Endodermal cell (in vitro differentiated cells): ENCODE measurements around the gene SLC5A9. TPM values are rescaled to one million over a fixed set of nuclear protein-coding genes. Genes with fewer than 3 reads are reported as not detected.

Experiments
- DNase-seq: peaks from one replicate; pipeline ENCODE4 v3.0.0-alpha.2; 2017
- H3K27ac ChIP-seq: 2 replicates; pipeline ENCODE4 v1.5.1; 2013; ENCODE audit warnings: mild to moderate bottlenecking, low read depth, low read length, moderate library complexity
- H3K27me3 ChIP-seq: 2 replicates; pipeline ENCODE4 v1.6.1; 2013; ENCODE audit warnings: mild to moderate bottlenecking, low read length, moderate library complexity; ENCODE audit not compliant: insufficient read depth, control insufficient read depth, poor library complexity, severe bottlenecking
- H3K36me3 ChIP-seq: 2 replicates; pipeline ENCODE4 v1.7.0; 2013; ENCODE audit warnings: mild to moderate bottlenecking, low read length, moderate library complexity; ENCODE audit not compliant: control insufficient read depth, insufficient read depth
- H3K4me1 ChIP-seq: one replicate; pipeline ENCODE4 v1.7.0; 2013; ENCODE audit warnings: low read length; ENCODE audit not compliant: control insufficient read depth, insufficient read depth
- H3K4me3 ChIP-seq: 2 replicates; pipeline ENCODE4 v1.5.1; 2013; ENCODE audit warnings: mild to moderate bottlenecking, low read length, moderate library complexity
- H3K9ac ChIP-seq: 2 replicates; pipeline ENCODE4 v1.6.1; 2013; ENCODE audit warnings: mild to moderate bottlenecking, low read length, moderate library complexity; ENCODE audit not compliant: poor library complexity, severe bottlenecking; ENCODE audit errors: extremely low read depth
- H3K9me3 ChIP-seq: 2 replicates; pipeline ENCODE4 v1.6.1; 2013; ENCODE audit warnings: mild to moderate bottlenecking, low read length, moderate library complexity; ENCODE audit not compliant: control insufficient read depth
- H3K27ac Mint-ChIP-seq: 2 replicates; pipeline ENCODE4 v1.8.0; 2020; ENCODE audit warnings: mixed read lengths
- H3K27me3 Mint-ChIP-seq: 2 replicates; pipeline ENCODE4 v1.8.0; 2021; ENCODE audit warnings: mild to moderate bottlenecking, mixed read lengths; ENCODE audit not compliant: insufficient read depth
- H3K36me3 Mint-ChIP-seq: 2 replicates; pipeline ENCODE4 v1.8.0; 2020; ENCODE audit warnings: low read depth, mixed read lengths
- H3K4me1 Mint-ChIP-seq: 2 replicates; pipeline ENCODE4 v1.8.0; 2020; ENCODE audit warnings: mixed read lengths
- H3K4me3 Mint-ChIP-seq: 2 replicates; pipeline ENCODE4 v1.8.0; 2020; ENCODE audit warnings: mild to moderate bottlenecking, moderate library complexity, mixed read lengths
- H3K9me3 Mint-ChIP-seq: 2 replicates; pipeline ENCODE4 v1.8.0; 2020; ENCODE audit warnings: mild to moderate bottlenecking, mixed read lengths
- WGBS, 2 experiments: methylation state at CpG; one replicate each; pipeline versions ENCODE4 v1.1.5 to v1.1.7; 2013; ENCODE audit warnings: missing lambda C conversion rate in 2 of 2, mixed read lengths in 1 of 2; ENCODE audit not compliant: insufficient coverage in 1 of 2, insufficient read length in 1 of 2; 5-methylcytosine and 5-hydroxymethylcytosine counted together
- total RNA-seq, 2 donors: library from RNA; stranded (reverse); fragmentation: NEBNext Ultra II Directional in 1 of 2; extraction: Animal tissue kit (Norgen Biotek cat#: 25700) in 1 of 2; gene quantifications; 2 replicates in 1 of 2; 3 replicates in 1 of 2; pipeline ENCODE4 v1.2.1, GENCODE V29; 2021
- TF ChIP-seq, protein P1 (sequence below): fragments of 200-600 bp; sonication (generic); conservative IDR thresholded peaks from 2 replicates; pipeline ENCODE4 v1.5.0; 2021; ENCODE audit warnings: antibody characterized with exemption, mild to moderate bottlenecking

SLC5A9 gene
- total RNA-seq, 2 donors from 2014 or later, result 52.4 to 114 TPM

DNA sequence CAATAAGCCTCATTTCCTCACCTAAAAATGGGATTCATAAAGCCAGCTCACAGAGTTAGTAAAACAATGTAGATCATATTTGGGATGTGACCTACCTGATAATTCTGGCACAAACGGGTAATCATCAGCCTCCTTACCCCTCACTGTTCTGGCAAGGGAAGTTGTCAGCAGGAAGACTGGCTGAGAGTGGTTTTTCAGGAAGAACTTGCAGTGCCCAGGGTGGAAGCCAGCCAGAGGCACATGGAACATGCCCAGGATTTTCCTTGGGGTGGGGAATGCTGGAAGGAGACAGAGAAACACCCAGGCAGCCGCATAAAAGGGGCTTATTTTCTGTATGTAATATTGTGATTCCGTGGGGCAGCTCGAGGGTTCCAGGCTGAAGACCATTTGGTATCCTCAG is 7.7 kb upstream of the SLC5A9 start:
- H3K27me3 Mint-ChIP-seq, result no peaks in the 10 kb centered on the region
- H3K4me3 ChIP-seq, result peak overlapping the region; percentile 64
- H3K9me3 ChIP-seq, result no peaks in the 10 kb centered on the region
- 80% methylated on average over 4 of the region's 4 CpGs; no CpG with 5 or more reads in 1 of the 2 experiments for WGBS, 2 experiments
- peaks cover 12% of the 10 kb centered on the region for H3K4me1 ChIP-seq
- peaks cover 67% of the 10 kb centered on the region for H3K4me1 Mint-ChIP-seq
- TF ChIP-seq, protein P1, sequence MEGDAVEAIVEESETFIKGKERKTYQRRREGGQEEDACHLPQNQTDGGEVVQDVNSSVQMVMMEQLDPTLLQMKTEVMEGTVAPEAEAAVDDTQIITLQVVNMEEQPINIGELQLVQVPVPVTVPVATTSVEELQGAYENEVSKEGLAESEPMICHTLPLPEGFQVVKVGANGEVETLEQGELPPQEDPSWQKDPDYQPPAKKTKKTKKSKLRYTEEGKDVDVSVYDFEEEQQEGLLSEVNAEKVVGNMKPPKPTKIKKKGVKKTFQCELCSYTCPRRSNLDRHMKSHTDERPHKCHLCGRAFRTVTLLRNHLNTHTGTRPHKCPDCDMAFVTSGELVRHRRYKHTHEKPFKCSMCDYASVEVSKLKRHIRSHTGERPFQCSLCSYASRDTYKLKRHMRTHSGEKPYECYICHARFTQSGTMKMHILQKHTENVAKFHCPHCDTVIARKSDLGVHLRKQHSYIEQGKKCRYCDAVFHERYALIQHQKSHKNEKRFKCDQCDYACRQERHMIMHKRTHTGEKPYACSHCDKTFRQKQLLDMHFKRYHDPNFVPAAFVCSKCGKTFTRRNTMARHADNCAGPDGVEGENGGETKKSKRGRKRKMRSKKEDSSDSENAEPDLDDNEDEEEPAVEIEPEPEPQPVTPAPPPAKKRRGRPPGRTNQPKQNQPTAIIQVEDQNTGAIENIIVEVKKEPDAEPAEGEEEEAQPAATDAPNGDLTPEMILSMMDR, result no peak
- H3K27ac ChIP-seq, result no peak overlapping the region
- H3K9me3 Mint-ChIP-seq, result peaks cover 7% of the 10 kb centered on the region
- peak; percentile 73 for DNase-seq
- no peaks in the 10 kb centered on the region for H3K27me3 ChIP-seq
- peak overlapping the region; percentile 49 for H3K9ac ChIP-seq
- peaks cover 22% of the 10 kb centered on the region for H3K36me3 Mint-ChIP-seq
- H3K27ac Mint-ChIP-seq, result peak overlapping the region; percentile 95
- H3K36me3 ChIP-seq, result peaks cover 9% of the 10 kb centered on the region
- peak overlapping the region; percentile 75 for H3K4me3 Mint-ChIP-seq

DNA sequence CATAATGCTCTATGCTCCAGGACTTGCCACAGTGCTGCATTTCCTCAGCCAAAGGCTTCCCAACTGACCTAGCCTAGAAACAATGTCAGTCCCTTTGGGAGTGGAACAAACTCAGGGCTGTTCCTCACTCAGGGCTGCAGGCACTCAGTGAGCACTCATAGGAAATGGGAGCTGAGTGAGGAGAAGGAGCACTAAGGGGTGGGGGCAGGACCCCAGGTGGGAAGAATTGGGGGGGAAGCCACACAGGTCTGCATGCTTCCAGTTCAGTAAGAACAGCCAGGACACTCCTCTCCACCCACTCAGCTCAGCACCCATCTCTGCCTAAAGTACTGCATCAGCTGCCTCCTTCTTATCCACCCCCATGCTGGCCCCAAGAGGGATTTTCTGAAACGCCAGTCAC is 7.3 kb upstream of the SLC5A9 start:
- Mint-ChIP-seq H3K4me3 (peak overlapping the region; percentile 75), H3K27me3 (no peaks in the 10 kb centered on the region), H3K36me3 (peaks cover 21% of the 10 kb centered on the region), H3K4me1 (peaks cover 63% of the 10 kb centered on the region), H3K27ac (peak overlapping the region; percentile 95), H3K9me3 (peaks cover 7% of the 10 kb centered on the region)
- 78% methylated on average over 1 of the region's 1 CpG; no CpG with 5 or more reads in 1 of the 2 experiments for WGBS, 2 experiments
- Histone ChIP-seq H3K9me3 (no peaks in the 10 kb centered on the region), H3K27me3 (no peaks in the 10 kb centered on the region), H3K4me3 (peak overlapping the region; percentile 64), H3K4me1 (peaks cover 12% of the 10 kb centered on the region), H3K36me3 (peaks cover 9% of the 10 kb centered on the region), H3K27ac (no peak overlapping the region), H3K9ac (peak overlapping the region; percentile 49)
- DNase-seq, result peak; percentile 49
- TF ChIP-seq, protein P1, result no peak

DNA sequence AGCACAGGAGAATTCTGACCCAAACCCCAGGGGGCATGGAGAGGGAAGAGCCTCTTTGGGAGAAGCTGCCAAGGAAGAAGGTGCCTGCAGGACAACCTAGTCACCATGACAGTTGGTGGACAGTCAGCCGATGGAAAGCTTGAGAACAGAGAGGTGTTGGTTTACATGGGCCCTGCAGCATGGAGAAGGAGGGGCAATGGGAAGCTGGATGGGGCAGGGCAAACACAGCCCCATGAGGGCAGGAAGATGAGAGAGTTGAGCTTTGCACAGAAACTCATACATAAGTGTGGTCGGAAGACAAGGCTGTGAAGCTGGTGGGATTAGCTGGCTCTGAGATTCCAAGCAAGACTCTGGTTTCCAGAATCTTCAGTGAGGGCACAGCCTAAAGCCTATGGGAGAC is 6.6 kb upstream of the SLC5A9 start:
- peak; percentile 46 for DNase-seq
- no peak overlapping the region for H3K4me3 Mint-ChIP-seq
- TF ChIP-seq, protein P1, result no peak
- no peaks in the 10 kb centered on the region for H3K27me3 ChIP-seq
- H3K4me1 ChIP-seq, result peaks cover 12% of the 10 kb centered on the region
- peaks cover 57% of the 10 kb centered on the region for H3K4me1 Mint-ChIP-seq
- H3K9me3 ChIP-seq, result no peaks in the 10 kb centered on the region
- H3K27me3 Mint-ChIP-seq, result no peaks in the 10 kb centered on the region
- peaks cover 7% of the 10 kb centered on the region for H3K9me3 Mint-ChIP-seq
- H3K4me3 ChIP-seq, result no peak overlapping the region
- H3K36me3 Mint-ChIP-seq, result peaks cover 18% of the 10 kb centered on the region
- peaks cover 9% of the 10 kb centered on the region for H3K36me3 ChIP-seq
- peak overlapping the region; percentile 95 for H3K27ac Mint-ChIP-seq
- H3K27ac ChIP-seq, result no peak overlapping the region
- WGBS, 2 experiments, result 92 to 96% methylated on average over 2 of the region's 2 CpGs
- H3K9ac ChIP-seq, result no peak overlapping the region
